Fibroblast of the aortic adventitia (primary cell): ENCODE data around the gene OSM. TPM values are rescaled to one million over a fixed set of nuclear protein-coding genes. Genes with fewer than 3 reads are reported as not detected.

ENCODE experiments used
- DNase-seq: peaks from one replicate; pipeline ENCODE4 v3.0.0-alpha.2; 2010; ENCODE audit warnings: low read depth
- H3K4me3 ChIP-seq: 2 replicates; pipeline ENCODE4 v1.5.1; 2011; ENCODE audit warnings: low read depth, mild to moderate bottlenecking, control low read depth, low read length, moderate library complexity
- CTCF ChIP-seq: IDR thresholded peaks from 2 replicates; pipeline ENCODE4 v1.5.1; 2011; ENCODE audit warnings: mild to moderate bottlenecking, low read length, control low read depth, inconsistent platforms; ENCODE audit not compliant: insufficient read depth
- total RNA-seq: library from RNA; depleted of rRNA; stranded (reverse); fragments of >200 nt; gene quantifications from 2 replicates; pipeline ENCODE4 v1.2.3, GENCODE V29; 2012; ENCODE audit warnings: low replicate concordance

Gene OSM
- total RNA-seq, 1 donor, result not detected

- DNase-seq, result no peak
- TF ChIP-seq CTCF, result no peak
- H3K4me3 ChIP-seq, result no peak overlapping the region
Measured at GRCh38 chr22:30254314-30254713, 12.3 kb downstream of the OSM start.

- no peak for TF ChIP-seq CTCF
- H3K4me3 ChIP-seq, result no peak overlapping the region
- DNase-seq, result peak; percentile 62
Measured at GRCh38 chr22:30253205-30253852, 13.3 kb downstream of the OSM start.

GRCh38 chr22:30252411-30253204, 14.0 kb downstream of the OSM start:
- H3K4me3 ChIP-seq, result no peak overlapping the region
- no peak for TF ChIP-seq CTCF
- DNase-seq, result no peak

GRCh38 chr22:30251711-30252110, 14.9 kb downstream of the OSM start:
- H3K4me3 ChIP-seq, result no peak overlapping the region
- no peak for TF ChIP-seq CTCF
- peak; percentile 49 for DNase-seq

GRCh38 chr22:30250661-30251267, 15.9 kb downstream of the OSM start:
- no peak for TF ChIP-seq CTCF
- H3K4me3 ChIP-seq, result no peak overlapping the region
- peak; percentile 49 for DNase-seq

GRCh38 chr22:30250039-30250565, 16.5 kb downstream of the OSM start:
- TF ChIP-seq CTCF, result no peak
- H3K4me3 ChIP-seq, result no peak overlapping the region
- no peak for DNase-seq
